GM21515 (cell line): ENCODE measurements around the gene OLFML2A.
"Not testable (repeated sequence)": the region's sequence is repeated elsewhere in the genome, so short reads cannot be mapped to it uniquely, and the experiment has no call there.

Experiments used
- ATAC-seq: cut with Tn5 transposase; IDR thresholded peaks from one replicate; pipeline ENCODE4 v1.9.1; 2021; ENCODE audit not compliant: unreplicated experiment

OLFML2A gene

GRCh38 chr9:124776954-124777648 is at the start of gene OLFML2A:
Gene OLFML2A, plus strand, starts transcription at chr9:124777133. Its CDS starts 138 bp downstream, at chr9:124777271.
- no peak for ATAC-seq

GRCh38 chr9:124730772-124731171 is 46.2 kb upstream of the OLFML2A start:
- no peak for ATAC-seq

- ATAC-seq: no peak
Observed at GRCh38 chr9:124733964-124734740, 42.8 kb upstream of the OLFML2A start.

GRCh38 chr9:124734741-124735083 is 42.2 kb upstream of the OLFML2A start:
- ATAC-seq: not testable (repeated sequence)

- ATAC-seq: no peak
Observed at GRCh38 chr9:124735121-124735520, 41.8 kb upstream of the OLFML2A start.

- not testable (repeated sequence) for ATAC-seq
Observed at GRCh38 chr9:124738075-124738474, 38.9 kb upstream of the OLFML2A start.

- no peak for ATAC-seq
Observed at GRCh38 chr9:124739360-124739759, 37.6 kb upstream of the OLFML2A start.

GRCh38 chr9:124741149-124741548 is 35.8 kb upstream of the OLFML2A start:
- no peak for ATAC-seq

GRCh38 chr9:124741662-124742061 is 35.3 kb upstream of the OLFML2A start:
- ATAC-seq: no peak

- no peak for ATAC-seq
Observed at GRCh38 chr9:124742940-124743339, 34.0 kb upstream of the OLFML2A start.

- no peak for ATAC-seq
Observed at GRCh38 chr9:124743686-124744348, 33.1 kb upstream of the OLFML2A start.

- no peak for ATAC-seq
Observed at GRCh38 chr9:124747065-124747464, 29.9 kb upstream of the OLFML2A start.

GRCh38 chr9:124749284-124749683 is 27.6 kb upstream of the OLFML2A start:
- ATAC-seq: no peak

- ATAC-seq: no peak
Observed at GRCh38 chr9:124749781-124750180, 27.2 kb upstream of the OLFML2A start.

- ATAC-seq: no peak
Observed at GRCh38 chr9:124752967-124753366, 24.0 kb upstream of the OLFML2A start.

- no peak for ATAC-seq
Observed at GRCh38 chr9:124754289-124754688, 22.6 kb upstream of the OLFML2A start.

- ATAC-seq: no peak
Observed at GRCh38 chr9:124755061-124755460, 21.9 kb upstream of the OLFML2A start.

- ATAC-seq: no peak
Observed at GRCh38 chr9:124756011-124756410, 20.9 kb upstream of the OLFML2A start.

GRCh38 chr9:124757616-124758015 is 19.3 kb upstream of the OLFML2A start:
- no peak for ATAC-seq

GRCh38 chr9:124758061-124758460 is 18.9 kb upstream of the OLFML2A start:
- ATAC-seq: no peak

GRCh38 chr9:124758691-124759090 is 18.2 kb upstream of the OLFML2A start:
- ATAC-seq: no peak

- no peak for ATAC-seq
Observed at GRCh38 chr9:124759327-124759726, 17.6 kb upstream of the OLFML2A start.
